ENCODE data around the gene TMEM43.

The TMEM43 gene

DNA sequence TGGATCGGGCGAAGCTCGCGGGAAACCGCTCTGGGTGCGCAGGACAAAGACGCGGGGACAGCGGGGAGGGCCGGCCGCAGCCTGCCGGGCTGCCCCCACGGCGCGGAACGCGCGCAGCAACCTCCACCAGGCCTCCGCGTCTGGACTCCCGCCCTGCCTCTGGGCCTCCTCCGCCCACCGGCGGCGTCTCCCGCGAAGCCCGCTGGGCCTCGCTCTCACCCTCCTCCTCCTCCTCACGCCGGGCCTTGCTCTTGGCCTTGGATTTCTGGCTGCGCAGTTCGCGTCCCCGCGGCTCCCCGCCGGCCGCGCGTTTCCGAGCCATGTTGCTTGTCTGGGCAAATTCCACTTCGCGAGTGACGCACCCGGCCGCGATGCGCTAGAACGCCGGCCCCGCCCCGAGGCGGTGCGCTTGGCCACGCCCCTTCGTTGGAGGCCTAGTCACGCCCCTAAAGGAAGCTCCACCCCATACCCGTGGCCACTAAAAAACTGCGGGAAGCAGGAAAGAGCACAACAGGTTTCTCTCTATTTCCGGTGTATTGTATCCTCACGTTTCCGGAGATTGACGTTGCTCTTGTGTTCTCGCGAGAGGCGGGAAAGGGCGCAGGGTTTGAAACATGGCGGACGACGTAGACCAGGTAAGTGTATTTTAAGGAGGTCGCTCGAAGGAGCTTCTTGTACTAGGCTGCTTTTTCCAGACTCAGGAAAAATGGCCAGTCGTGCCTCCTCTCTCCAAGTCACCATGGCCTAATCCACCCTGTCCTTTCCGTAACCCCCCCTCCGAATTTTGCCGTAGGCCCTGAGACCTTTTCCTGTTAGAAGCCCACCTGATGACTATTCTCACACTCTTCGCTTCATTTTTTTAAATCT lies 53.6 kb downstream of the TMEM43 start, which contains the start of the genes LSM3 and XPC:
Gene LSM3 (plus strand): TSS at position 571 of the 867 bp plus-strand sequence. CDS start 44 bp downstream, at position 615.
Gene XPC (minus strand): TSS at position 355 of the 867 bp plus-strand sequence. CDS start 33 bp downstream, at position 322.
- DNase-seq (ENCODE audit: low read depth): peak; percentile 92

DNA sequence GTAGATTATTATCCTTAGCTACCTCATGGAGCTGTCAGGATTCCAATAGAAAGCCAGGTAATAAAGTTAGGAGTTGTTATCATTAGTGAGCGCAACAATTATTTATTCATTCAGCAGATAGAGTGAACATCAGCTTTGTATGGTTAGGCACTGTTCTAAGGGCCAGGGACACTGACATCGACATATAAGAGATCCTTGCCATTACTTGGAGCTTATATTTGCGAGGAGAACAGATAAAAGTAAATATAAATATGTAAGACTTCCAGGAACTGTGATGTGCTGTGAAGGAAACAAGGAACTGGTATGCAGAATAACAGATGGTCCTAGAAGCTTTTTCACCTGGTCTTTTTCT lies 54.2 kb downstream of the TMEM43 start:
- no peak for DNase-seq (ENCODE audit: low read depth)

DNA sequence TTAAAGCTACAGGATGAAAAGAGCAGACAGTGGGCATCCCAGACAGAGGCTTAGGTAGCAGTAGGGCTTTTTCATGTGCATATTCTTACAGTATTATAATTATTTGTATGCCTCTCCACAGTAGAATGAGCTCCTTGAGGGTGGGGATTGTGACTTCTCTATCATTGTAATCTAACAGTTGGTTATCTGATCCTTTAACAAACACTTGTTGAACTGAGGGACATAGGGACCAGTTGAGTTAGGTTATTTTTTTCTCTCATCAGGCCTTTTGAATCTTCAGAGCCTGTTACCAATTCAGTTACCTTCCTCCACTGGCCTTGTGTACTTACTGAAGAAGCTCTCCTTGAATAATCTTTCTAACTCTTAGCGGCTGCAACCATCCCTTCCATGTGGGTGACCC lies 54.9 kb downstream of the TMEM43 start:
- no peak for DNase-seq (ENCODE audit: low read depth)

DNA sequence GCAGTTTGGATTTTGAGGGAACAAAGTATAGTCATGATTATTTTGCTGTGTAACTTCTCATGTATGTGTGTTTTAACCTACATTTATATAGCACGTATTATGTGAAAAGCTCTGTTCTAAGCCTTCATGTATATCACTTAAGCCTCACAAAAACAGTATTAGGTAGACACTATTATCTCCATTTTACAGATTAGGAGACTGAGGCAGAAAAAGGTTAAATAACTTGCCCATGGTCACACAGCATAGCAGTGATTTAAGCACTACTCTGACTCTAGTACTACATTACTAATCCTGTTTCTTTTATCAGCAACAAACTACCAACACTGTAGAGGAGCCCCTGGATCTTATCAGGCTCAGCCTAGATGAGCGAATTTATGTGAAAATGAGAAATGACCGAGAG lies 56.4 kb downstream of the TMEM43 start:
- no peak for DNase-seq (ENCODE audit: low read depth)

DNA sequence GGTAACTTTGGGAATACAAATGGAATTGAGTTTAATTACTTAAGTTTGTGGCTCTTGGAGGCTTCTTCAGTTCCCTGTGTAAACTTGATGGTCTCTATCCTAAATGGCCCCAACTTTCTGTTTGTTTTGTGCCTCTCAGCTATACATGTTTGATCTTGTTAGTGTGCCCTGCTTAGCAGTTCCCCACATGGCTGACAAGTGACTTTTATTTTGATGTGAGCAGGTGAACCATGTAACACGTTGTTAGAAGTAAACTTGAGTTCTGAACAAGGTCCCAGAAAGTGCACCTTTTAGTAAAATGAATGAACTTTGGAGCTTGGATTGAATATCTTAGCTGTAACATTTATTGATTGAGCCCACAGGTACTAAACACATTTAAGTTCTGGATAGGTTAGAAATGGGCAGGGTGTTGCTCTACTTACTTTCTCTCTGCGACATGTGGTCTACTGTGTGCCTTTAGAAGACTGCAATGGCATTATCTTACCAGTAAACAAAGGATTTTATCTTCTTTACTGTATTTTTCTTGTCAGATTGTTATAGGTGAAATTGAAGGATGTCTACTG lies 58.2 kb downstream of the TMEM43 start:
- no peak for DNase-seq (ENCODE audit: low read depth)

DNA sequence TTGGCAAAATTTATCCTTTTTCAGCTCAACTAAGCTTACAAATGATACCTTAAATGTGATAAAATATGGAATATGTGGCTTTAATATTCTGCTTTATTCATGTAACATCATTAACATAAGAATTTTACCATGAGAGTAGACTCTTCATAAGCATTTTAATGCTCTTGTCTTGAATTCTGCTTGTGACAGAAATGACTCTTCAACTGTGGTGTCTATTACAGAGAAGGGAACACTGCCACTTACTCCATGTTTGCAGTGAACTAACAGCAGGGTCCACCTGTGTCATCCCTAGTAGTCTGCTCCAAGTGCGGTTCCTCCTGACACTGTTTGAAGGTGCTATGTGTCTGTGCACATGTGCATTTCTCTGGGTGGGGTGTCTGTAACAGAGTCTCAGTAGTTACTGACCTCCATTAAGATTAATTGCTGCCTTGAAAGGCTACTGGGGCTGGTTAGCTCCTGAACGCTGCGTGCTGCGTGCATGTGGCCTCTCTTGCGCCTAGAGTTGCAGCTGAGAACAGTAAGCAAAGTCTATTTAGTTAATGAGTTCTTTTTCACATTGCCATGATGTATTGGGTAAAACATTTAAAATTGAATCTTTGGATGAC lies 62.1 kb downstream of the TMEM43 start:
- no peak for DNase-seq (ENCODE audit: low read depth)

DNA sequence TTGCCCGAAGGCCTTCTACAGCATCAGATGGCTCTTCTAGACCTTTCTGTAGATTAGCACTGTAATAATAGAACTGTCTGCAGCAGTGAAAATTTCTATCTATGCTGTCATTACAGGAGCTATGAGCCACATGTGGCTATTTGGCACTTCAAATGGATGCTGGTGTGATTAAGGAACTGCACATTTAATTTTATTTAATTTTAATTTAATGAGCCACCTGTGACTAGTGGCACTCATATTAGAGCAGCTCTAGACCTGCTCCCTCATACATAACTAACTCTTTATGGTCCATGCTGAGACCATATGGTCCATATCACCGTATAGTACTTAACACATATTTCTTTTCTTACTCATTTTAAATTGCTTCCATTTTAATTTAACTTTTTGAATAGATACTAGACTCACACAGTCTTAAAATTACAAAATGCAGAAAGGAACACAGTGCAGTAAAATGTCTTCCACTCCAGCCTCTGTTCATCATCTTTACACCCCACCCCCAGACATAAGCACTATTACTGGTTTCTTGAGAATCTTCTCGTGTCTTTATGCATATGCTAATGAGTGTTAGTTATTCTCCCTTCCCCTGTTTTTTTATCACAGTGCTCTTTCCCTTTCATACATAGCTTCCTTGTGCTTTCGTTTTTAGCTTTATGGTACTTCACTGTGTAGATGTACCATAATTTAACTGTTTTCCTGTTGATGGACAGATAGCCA lies 63.3 kb downstream of the TMEM43 start:
- no peak for DNase-seq (ENCODE audit: low read depth)

Data from stimulated activated CD8-positive, alpha-beta memory T cell treated with anti-CD3 and anti-CD28 coated beads, Interleukin-7, amount 100 ng/mL, for 24 hours (primary cell).